RWPE2 (cell line): ENCODE measurements around the gene RHAG.

Source experiments
- ATAC-seq: fragments of 200-7000 bp; cut with Tn5 transposase; 3 replicates; pipeline ENCODE4 v1.9.1; 2021; ENCODE audit warnings: low read depth
- DNase-seq: peaks from one replicate; pipeline ENCODE4 v3.0.0-alpha.2; 2020; ENCODE audit warnings: low spot score
- H3K27ac ChIP-seq: fragments of 450-650 bp; 2 replicates; pipeline ENCODE4 v1.5.1; 2017; ENCODE audit warnings: mild to moderate bottlenecking; ENCODE audit not compliant: poor library complexity, severe bottlenecking
- H3K27me3 ChIP-seq: fragments of 250-450 bp; sonication (Bioruptor Pico); 2 replicates; pipeline ENCODE4 v1.5.1; 2021; ENCODE audit warnings: mild to moderate bottlenecking, moderate library complexity; ENCODE audit not compliant: insufficient read depth, poor library complexity, severe bottlenecking
- H3K36me3 ChIP-seq: fragments of 250-450 bp; sonication (Bioruptor Pico); 2 replicates; pipeline ENCODE4 v1.5.1; 2020; ENCODE audit warnings: low read depth, mild to moderate bottlenecking, moderate library complexity
- H3K4me1 ChIP-seq: fragments of 250-450 bp; sonication (Bioruptor Pico); 2 replicates; pipeline ENCODE4 v1.5.1; 2021; ENCODE audit warnings: mild to moderate bottlenecking, moderate library complexity; ENCODE audit not compliant: insufficient read depth, poor library complexity, severe bottlenecking
- H3K4me3 ChIP-seq: fragments of 250-450 bp; sonication (Bioruptor Pico); 2 replicates; pipeline ENCODE4 v1.5.1; 2021; ENCODE audit warnings: mild to moderate bottlenecking, moderate library complexity; ENCODE audit not compliant: severe bottlenecking
- H3K9me3 ChIP-seq: fragments of 250-450 bp; sonication (Bioruptor Pico); 2 replicates; pipeline ENCODE4 v1.5.1; 2021; ENCODE audit warnings: mild to moderate bottlenecking, moderate library complexity; ENCODE audit not compliant: severe bottlenecking
- TF ChIP-seq, protein P1 (sequence below): fragments of 450-650 bp; IDR thresholded peaks from one replicate; pipeline ENCODE4 v1.5.1; 2017; ENCODE audit warnings: mild to moderate bottlenecking, moderate library complexity; ENCODE audit not compliant: poor library complexity, severe bottlenecking

The RHAG gene

DNA sequence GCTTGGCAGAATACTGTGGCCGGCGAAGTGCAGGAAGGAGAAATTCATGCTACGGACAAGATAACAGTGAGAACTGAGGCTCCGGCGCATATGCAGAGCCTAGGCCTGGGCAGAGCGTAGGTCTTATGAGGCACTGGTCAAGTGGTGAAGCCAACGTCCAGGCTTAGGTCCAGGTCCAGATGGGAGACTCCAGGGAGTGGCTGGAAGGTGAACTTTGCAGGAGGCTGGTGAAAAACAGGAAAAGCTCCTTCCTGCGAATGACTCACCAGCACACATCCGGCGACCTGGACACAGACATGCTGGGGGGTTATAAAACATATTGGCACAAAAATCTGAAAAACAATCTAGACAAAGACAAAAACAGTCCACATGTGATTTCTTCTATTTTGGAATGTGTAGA is 70.8 kb downstream of the RHAG start:
- peak; percentile 44; the same call in 1 of the 3 replicates for ATAC-seq
- TF ChIP-seq, protein P1, sequence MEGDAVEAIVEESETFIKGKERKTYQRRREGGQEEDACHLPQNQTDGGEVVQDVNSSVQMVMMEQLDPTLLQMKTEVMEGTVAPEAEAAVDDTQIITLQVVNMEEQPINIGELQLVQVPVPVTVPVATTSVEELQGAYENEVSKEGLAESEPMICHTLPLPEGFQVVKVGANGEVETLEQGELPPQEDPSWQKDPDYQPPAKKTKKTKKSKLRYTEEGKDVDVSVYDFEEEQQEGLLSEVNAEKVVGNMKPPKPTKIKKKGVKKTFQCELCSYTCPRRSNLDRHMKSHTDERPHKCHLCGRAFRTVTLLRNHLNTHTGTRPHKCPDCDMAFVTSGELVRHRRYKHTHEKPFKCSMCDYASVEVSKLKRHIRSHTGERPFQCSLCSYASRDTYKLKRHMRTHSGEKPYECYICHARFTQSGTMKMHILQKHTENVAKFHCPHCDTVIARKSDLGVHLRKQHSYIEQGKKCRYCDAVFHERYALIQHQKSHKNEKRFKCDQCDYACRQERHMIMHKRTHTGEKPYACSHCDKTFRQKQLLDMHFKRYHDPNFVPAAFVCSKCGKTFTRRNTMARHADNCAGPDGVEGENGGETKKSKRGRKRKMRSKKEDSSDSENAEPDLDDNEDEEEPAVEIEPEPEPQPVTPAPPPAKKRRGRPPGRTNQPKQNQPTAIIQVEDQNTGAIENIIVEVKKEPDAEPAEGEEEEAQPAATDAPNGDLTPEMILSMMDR: no peak
- Histone ChIP-seq H3K4me1 (peaks cover 16% of the 10 kb centered on the region), H3K27me3 (no peaks in the 10 kb centered on the region), H3K27ac (peak overlapping the region; percentile 61), H3K36me3 (peaks cover 8% of the 10 kb centered on the region; the same call in 1 of the 2 replicates), H3K4me3 (no peak overlapping the region), H3K9me3 (no peaks in the 10 kb centered on the region)
- DNase-seq: no peak

DNA sequence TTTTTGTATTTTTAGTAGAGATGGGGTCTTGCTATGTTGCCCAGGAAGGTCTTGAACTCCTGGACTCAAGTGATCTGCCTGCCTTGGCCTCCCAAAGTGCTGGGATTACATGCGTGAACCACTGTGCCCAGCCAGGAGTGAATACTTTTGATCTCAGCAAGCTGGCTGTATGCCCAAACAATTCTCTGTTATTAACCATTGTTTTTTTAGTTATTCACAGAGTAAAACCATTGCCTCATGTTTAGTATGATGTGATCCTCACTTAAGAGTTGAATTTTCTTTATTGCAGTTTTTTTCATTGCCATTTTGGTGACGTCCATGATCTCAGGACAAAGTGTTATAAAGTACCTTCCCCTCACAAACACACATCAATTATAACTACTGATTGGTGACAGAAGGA is 71.4 kb downstream of the RHAG start:
- no peaks in the 10 kb centered on the region for H3K27me3 ChIP-seq
- ATAC-seq (no peak), DNase-seq (no peak)
- H3K9me3 ChIP-seq: no peaks in the 10 kb centered on the region
- H3K36me3 ChIP-seq: peaks cover 13% of the 10 kb centered on the region; the same call in 1 of the 2 replicates
- peaks cover 14% of the 10 kb centered on the region for H3K4me1 ChIP-seq
- TF ChIP-seq, protein P1: no peak
- no peak overlapping the region for H3K4me3 ChIP-seq
- peak overlapping the region; percentile 61 for H3K27ac ChIP-seq

DNA sequence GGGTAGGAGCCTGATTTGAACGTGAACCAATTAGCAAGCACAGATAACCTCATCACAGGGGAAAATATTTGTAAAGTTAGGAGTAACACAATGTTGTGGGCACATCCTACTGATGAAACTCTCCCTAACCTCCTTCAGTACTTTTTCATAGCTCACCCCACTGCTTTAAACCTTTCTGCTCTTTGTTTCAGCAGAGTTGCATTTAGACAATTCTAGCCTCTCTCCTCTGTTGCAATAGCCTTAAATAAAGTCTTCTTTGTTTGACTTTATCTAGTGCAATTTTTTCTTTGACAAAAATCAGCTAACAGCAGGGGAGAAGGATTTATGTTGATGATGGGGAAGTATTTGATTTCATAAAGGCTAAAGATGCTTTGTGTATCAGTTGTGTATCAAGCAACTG is 72.1 kb downstream of the RHAG start:
- no peak overlapping the region for H3K4me3 ChIP-seq
- H3K4me1 ChIP-seq: peaks cover 14% of the 10 kb centered on the region
- DNase-seq (no peak), ATAC-seq (no peak)
- no peaks in the 10 kb centered on the region for H3K27me3 ChIP-seq
- no peaks in the 10 kb centered on the region for H3K9me3 ChIP-seq
- H3K27ac ChIP-seq: no peak overlapping the region
- peaks cover 19% of the 10 kb centered on the region for H3K36me3 ChIP-seq
- TF ChIP-seq, protein P1: no peak

DNA sequence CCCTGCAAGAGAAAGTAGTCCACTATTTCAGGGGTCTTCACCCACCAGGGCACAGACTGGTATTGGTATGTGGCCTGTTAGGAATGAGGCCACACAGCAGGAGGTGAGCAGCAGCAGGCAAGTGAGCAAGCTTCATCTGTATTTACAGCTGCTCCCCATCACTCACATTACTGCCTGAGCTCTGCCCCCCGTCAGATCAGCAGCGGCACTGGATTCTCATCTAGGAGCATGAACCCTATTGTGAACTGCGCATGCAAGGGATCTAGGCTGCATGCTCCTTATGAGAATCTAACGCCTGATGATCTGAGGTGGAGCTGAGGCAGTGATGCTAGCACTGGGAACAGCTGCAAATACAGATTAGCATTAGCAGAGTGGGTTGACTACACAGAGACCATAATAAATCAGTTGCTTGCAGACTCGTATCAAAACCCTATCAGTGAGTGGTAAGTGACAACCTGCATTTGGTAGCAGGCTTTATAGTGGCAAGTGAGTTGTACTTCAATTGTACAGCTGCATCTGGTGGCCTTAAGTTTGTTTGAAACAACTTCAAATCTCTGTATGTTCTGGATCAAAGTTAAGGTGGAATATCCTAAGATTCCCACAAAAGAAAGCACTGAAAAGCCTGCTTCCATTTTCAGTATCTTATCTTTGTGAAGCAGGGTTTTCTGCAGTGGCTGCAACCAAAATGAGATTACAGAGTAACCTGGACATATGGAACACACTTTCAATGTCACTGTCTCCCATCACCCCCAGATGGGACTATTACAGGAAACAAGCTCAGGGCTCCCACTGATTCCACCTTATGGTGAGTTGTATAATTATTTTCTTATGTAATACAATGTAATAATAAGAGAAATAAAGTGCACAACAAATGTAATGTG is 73.4 kb downstream of the RHAG start:
- TF ChIP-seq, protein P1: no peak
- no peak for ATAC-seq
- no peak overlapping the region for H3K27ac ChIP-seq

DNA sequence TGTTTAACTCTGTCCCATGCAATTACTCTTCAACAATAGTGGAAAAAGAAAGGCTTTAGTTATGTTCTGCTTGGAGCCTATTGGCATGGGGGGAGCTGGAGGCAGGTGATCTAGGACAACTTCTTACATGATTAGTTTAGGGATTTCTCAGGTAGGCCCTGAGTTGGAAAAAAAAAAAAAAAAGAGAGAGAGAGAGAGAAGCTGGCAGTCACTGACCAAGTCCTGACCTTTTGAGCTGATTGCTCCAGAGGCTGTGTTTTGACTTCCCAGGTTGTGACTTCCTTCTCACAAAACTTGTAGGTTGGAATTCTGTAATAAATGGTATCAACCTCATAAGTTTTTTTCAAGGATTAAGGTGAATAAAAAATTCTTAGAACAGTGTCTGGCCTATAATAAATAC is 78.4 kb downstream of the RHAG start:
- Histone ChIP-seq H3K27ac (peak overlapping the region; percentile 95), H3K27me3 (no peaks in the 10 kb centered on the region), H3K4me1 (peaks cover 28% of the 10 kb centered on the region), H3K4me3 (no peak overlapping the region), H3K9me3 (no peaks in the 10 kb centered on the region), H3K36me3 (peaks cover 65% of the 10 kb centered on the region)
- DNase-seq (no peak), ATAC-seq (no peak)
- TF ChIP-seq, protein P1: no peak

More for the DNA sequence above, 73.4 kb downstream of the RHAG start:
- Histone ChIP-seq H3K4me3 (no peak overlapping the region), H3K27me3 (no peaks in the 10 kb centered on the region), H3K9me3 (no peaks in the 10 kb centered on the region), H3K36me3 (peaks cover 28% of the 10 kb centered on the region), H3K4me1 (peaks cover 14% of the 10 kb centered on the region)
- no peak for DNase-seq
